ENCODE measurements around the gene SLC25A33.

DNA sequence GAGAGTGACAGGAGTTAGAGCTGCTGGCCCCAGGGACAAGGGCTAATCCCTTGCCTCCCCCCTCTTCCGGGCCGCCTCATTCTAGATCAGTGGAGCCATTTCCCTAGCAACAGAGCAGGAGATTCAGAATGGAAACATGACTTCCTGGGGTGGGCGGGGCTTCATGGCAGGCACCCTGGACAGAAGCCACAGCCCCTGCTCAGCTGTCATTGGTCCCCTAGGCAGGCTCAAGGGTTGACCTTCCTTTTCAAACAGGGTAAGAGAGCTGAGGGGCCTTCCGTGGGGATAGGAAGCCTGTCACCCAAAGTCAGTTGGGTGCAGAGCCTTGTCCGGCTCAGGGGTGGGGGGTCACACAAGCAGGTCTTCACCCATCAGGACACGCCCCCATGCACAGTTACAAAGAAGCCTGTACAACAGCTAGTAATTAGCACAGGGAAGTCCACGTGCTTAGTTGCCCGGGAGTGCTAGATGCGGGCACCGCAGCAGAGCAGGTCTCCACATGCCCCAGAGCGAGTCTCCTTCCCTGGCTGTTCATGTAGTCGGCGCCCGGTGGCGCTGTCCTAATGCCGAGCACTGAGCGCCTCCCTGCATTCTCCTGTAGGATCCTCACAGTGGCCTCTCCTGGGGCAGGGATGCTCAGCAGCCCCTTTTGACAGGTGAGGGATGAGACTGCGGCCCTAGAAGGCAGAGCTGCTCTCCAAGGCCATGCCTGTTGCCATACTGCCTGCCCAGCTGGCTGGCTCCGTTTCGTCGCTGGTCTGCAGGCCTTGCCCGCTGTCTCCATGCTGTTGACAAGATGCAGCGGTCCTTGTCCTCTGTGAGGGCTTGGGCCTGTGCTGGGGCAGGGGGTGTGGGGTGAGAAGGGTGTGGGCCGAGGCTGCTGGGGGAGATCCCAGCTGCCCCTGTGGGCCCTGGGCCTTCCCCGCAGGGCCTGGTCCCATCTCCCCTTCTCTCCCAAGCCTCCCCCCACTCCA, 54.5 kb downstream of the SLC25A33 start:
- no peak for TF ChIP-seq POLR2A (IDR thresholded peaks at IDR 0.05)
- TF ChIP-seq, protein P1, sequence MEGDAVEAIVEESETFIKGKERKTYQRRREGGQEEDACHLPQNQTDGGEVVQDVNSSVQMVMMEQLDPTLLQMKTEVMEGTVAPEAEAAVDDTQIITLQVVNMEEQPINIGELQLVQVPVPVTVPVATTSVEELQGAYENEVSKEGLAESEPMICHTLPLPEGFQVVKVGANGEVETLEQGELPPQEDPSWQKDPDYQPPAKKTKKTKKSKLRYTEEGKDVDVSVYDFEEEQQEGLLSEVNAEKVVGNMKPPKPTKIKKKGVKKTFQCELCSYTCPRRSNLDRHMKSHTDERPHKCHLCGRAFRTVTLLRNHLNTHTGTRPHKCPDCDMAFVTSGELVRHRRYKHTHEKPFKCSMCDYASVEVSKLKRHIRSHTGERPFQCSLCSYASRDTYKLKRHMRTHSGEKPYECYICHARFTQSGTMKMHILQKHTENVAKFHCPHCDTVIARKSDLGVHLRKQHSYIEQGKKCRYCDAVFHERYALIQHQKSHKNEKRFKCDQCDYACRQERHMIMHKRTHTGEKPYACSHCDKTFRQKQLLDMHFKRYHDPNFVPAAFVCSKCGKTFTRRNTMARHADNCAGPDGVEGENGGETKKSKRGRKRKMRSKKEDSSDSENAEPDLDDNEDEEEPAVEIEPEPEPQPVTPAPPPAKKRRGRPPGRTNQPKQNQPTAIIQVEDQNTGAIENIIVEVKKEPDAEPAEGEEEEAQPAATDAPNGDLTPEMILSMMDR (IDR thresholded peaks at IDR 0.05) = no peak
- TF ChIP-seq POLR2AphosphoS5 (IDR thresholded peaks at IDR 0.05; ENCODE audit: insufficient read depth in 1 of 2, low read depth in 1 of 2) = no peak
